GM12864 (cell line): ENCODE data around the gene EFCAB6.

ENCODE experiments used
- DNase-seq: peaks from one replicate; pipeline ENCODE4 v3.0.0-alpha.2; 2011; ENCODE audit warnings: low read depth
- H3K4me3 ChIP-seq: 2 replicates; pipeline ENCODE4 v1.5.1; 2011; ENCODE audit warnings: mild to moderate bottlenecking, low read depth, low read length, control low read depth
- CTCF ChIP-seq: IDR thresholded peaks from 2 replicates; pipeline ENCODE4 v1.5.1; 2011; ENCODE audit warnings: low read depth, mild to moderate bottlenecking, moderate library complexity, low read length, control low read depth, inconsistent platforms; ENCODE audit errors: missing control alignments

EFCAB6 gene

GRCh38 chr22:43516386-43516785 lies 295.7 kb downstream of the EFCAB6 start:
- no peak for TF ChIP-seq CTCF
- DNase-seq: no peak

GRCh38 chr22:43515902-43516301 lies 296.2 kb downstream of the EFCAB6 start:
- peak; percentile 30 for TF ChIP-seq CTCF
- DNase-seq: no peak
- no peak overlapping the region for H3K4me3 ChIP-seq

More at GRCh38 chr22:43516386-43516785, 295.7 kb downstream of the EFCAB6 start:
- no peak overlapping the region for H3K4me3 ChIP-seq

- no peak for DNase-seq
- H3K4me3 ChIP-seq: no peak overlapping the region
- TF ChIP-seq CTCF: no peak
Observed at GRCh38 chr22:43515411-43515810, 296.7 kb downstream of the EFCAB6 start.

- no peak for TF ChIP-seq CTCF
- no peak overlapping the region for H3K4me3 ChIP-seq
- no peak for DNase-seq
Observed at GRCh38 chr22:43514476-43515157, 297.5 kb downstream of the EFCAB6 start.

- no peak overlapping the region for H3K4me3 ChIP-seq
- no peak for DNase-seq
- no peak for TF ChIP-seq CTCF
Observed at GRCh38 chr22:43512279-43512678, 299.8 kb downstream of the EFCAB6 start.

GRCh38 chr22:43511276-43511910 lies 300.7 kb downstream of the EFCAB6 start:
- no peak overlapping the region for H3K4me3 ChIP-seq
- DNase-seq: no peak
- TF ChIP-seq CTCF: no peak
